ENCODE data around the gene REL. TPM values are rescaled to one million over a fixed set of nuclear protein-coding genes. Genes with fewer than 3 reads are reported as not detected.
"Not testable (repeated sequence)": the region's sequence is repeated elsewhere in the genome, so short reads cannot be mapped to it uniquely, and the experiment has no call there.

REL gene
- total RNA-seq, 1 experiment from 2014 or later = 7.3 TPM

DNA sequence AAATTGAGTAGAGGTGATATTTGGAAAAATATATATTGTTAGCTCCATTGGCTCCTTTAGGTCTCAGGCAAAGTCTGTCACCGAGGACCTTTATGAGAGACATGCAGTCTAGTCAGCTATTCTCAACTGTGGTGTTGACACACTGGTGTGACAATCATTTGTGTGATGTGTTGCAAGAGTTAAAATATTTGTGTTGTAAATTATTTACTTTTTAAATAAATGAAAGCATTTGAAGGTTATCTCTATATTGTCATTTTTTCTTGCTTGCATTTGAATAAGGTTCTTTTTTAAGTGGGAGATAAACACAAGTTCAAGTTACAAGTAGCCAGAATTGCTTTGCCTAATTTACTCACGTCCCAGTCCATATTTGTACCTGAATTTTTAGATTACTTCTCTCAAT is 4.3 kb downstream of the REL start:
- H3K27ac ChIP-seq (ENCODE audit: low read length) = no peak overlapping the region
- no peak overlapping the region for H3K9ac ChIP-seq (ENCODE audit: low read length)
- intact Hi-C loops (cut with micrococcal nuclease) = loop anchor here (5.0 kb wide), 1 partner anchor 37 kb away; no protein-coding TSS in a partner anchor
- H3K36me3 ChIP-seq (ENCODE audit: low read depth, low read length) = no peaks in the 10 kb centered on the region
- no TSS peak for BruUV-seq (replicated peaks)
- no peak overlapping the region for H3K4me2 ChIP-seq (ENCODE audit: low read length)
- H4K20me1 ChIP-seq (ENCODE audit: low read length) = peaks cover 45% of the 10 kb centered on the region
- ATAC-seq (no peak), DNase-seq (no peak)
- peaks cover 65% of the 10 kb centered on the region for H3K79me2 ChIP-seq (ENCODE audit: low read length)
- no peaks in the 10 kb centered on the region for H3K27me3 ChIP-seq (ENCODE audit: low read length)
- TF ChIP-seq, protein P1, sequence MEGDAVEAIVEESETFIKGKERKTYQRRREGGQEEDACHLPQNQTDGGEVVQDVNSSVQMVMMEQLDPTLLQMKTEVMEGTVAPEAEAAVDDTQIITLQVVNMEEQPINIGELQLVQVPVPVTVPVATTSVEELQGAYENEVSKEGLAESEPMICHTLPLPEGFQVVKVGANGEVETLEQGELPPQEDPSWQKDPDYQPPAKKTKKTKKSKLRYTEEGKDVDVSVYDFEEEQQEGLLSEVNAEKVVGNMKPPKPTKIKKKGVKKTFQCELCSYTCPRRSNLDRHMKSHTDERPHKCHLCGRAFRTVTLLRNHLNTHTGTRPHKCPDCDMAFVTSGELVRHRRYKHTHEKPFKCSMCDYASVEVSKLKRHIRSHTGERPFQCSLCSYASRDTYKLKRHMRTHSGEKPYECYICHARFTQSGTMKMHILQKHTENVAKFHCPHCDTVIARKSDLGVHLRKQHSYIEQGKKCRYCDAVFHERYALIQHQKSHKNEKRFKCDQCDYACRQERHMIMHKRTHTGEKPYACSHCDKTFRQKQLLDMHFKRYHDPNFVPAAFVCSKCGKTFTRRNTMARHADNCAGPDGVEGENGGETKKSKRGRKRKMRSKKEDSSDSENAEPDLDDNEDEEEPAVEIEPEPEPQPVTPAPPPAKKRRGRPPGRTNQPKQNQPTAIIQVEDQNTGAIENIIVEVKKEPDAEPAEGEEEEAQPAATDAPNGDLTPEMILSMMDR (conservative IDR thresholded peaks at IDR 0.05; ENCODE audit: low read depth, low read length) = no peak
- TF ChIP-seq EZH2phosphoT487 (IDR thresholded peaks at IDR 0.05; ENCODE audit: borderline replicate concordance, low read length) (no peak), EZH2 (IDR thresholded peaks at IDR 0.05; ENCODE audit: low read length, unreplicated experiment) (no peak)
- H3K9me2 ChIP-seq (replicated peaks; ENCODE audit: low read length) = no peaks in the 10 kb centered on the region
- ChIA-PET CTCF (no interaction called here), POLR2A (ENCODE audit: unreplicated experiment) (no interaction called here)
- peaks cover 9% of the 10 kb centered on the region for H3K4me1 ChIP-seq (ENCODE audit: insufficient read depth, low read length)
- no peaks in the 10 kb centered on the region for H3F3A ChIP-seq (ENCODE audit: low read length, unreplicated experiment)
- H3K4me3 ChIP-seq (ENCODE audit: low read length) = no peak overlapping the region
- no peak overlapping the region for H2AFZ ChIP-seq (ENCODE audit: low read length)
- H3K9me3 ChIP-seq (ENCODE audit: low read length) = no peaks in the 10 kb centered on the region

DNA sequence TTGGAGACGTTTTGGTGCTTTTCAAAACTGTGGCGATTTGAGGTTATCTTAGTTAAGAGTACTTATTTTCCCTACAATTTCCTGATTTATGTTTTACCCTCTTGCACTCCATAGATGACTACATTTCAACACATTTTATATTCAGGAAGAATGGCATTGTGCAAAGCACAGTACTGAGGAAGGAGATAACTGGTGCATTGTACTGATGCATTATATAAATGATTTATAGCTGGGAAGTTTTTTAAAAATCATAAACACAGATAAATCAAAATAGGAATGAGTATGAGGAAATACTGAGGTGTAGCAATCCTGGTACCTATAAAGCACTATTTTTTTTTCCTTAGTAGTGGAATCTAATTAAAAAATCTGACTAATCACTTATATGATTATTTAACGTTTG is 5.6 kb downstream of the REL start:
- Histone ChIP-seq H3K4me3 (ENCODE audit: low read length) (no peak overlapping the region), H3K4me2 (ENCODE audit: low read length) (no peak overlapping the region), H3K79me2 (ENCODE audit: low read length) (peaks cover 60% of the 10 kb centered on the region), H3F3A (ENCODE audit: low read length, unreplicated experiment) (no peaks in the 10 kb centered on the region), H3K9me2 (replicated peaks; ENCODE audit: low read length) (no peaks in the 10 kb centered on the region), H3K36me3 (ENCODE audit: low read depth, low read length) (no peaks in the 10 kb centered on the region), H2AFZ (ENCODE audit: low read length) (no peak overlapping the region), H3K27ac (ENCODE audit: low read length) (no peak overlapping the region), H3K9ac (ENCODE audit: low read length) (no peak overlapping the region), H3K4me1 (ENCODE audit: insufficient read depth, low read length) (peaks cover 9% of the 10 kb centered on the region), H4K20me1 (ENCODE audit: low read length) (peaks cover 45% of the 10 kb centered on the region), H3K9me3 (ENCODE audit: low read length) (no peaks in the 10 kb centered on the region), H3K27me3 (ENCODE audit: low read length) (no peaks in the 10 kb centered on the region)
- intact Hi-C loops (cut with micrococcal nuclease) = loop anchor here (5.0 kb wide), 1 partner anchor 35 kb away; no protein-coding TSS in a partner anchor
- TF ChIP-seq, protein P1 (conservative IDR thresholded peaks at IDR 0.05; ENCODE audit: low read depth, low read length) = no peak
- TF ChIP-seq EZH2phosphoT487 (IDR thresholded peaks at IDR 0.05; ENCODE audit: borderline replicate concordance, low read length) = no peak
- TF ChIP-seq EZH2 (IDR thresholded peaks at IDR 0.05; ENCODE audit: low read length, unreplicated experiment) = no peak
- POLR2A ChIA-PET (ENCODE audit: unreplicated experiment) = no interaction called here
- CTCF ChIA-PET = no interaction called here
- ATAC-seq = no peak
- no TSS peak for BruUV-seq (replicated peaks)
- no peak for DNase-seq

DNA sequence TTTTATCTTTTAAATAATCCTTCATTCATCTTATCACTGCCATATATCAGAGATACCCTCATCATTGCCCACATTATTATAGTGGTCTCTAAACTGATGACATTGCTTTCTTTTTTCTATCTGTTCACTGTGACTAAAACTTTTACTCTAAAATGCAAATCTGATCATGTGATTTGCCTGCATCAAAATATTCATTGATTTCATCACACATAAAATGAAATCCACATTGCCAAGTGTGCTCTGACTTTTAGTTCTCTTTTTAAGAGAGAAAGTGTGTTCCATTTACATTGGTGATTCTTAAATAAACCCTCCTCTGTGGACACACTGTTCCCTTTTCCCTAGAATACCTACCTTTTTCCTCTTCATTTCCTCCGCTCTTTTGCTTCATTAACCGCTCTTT is 7.5 kb downstream of the REL start:
- CTCF ChIA-PET = no interaction called here
- POLR2A ChIA-PET (ENCODE audit: unreplicated experiment) = no interaction called here
- Histone ChIP-seq H3F3A (ENCODE audit: low read length, unreplicated experiment) (no peaks in the 10 kb centered on the region), H3K4me2 (ENCODE audit: low read length) (no peak overlapping the region), H3K9me2 (replicated peaks; ENCODE audit: low read length) (no peaks in the 10 kb centered on the region), H3K4me1 (ENCODE audit: insufficient read depth, low read length) (peaks cover 9% of the 10 kb centered on the region; the same call in 1 of the 2 replicates), H3K9me3 (ENCODE audit: low read length) (no peaks in the 10 kb centered on the region), H3K27me3 (ENCODE audit: low read length) (no peaks in the 10 kb centered on the region), H3K27ac (ENCODE audit: low read length) (no peak overlapping the region), H3K4me3 (ENCODE audit: low read length) (no peak overlapping the region), H4K20me1 (ENCODE audit: low read length) (peaks cover 32% of the 10 kb centered on the region), H3K79me2 (ENCODE audit: low read length) (peaks cover 41% of the 10 kb centered on the region), H3K36me3 (ENCODE audit: low read depth, low read length) (no peaks in the 10 kb centered on the region), H3K9ac (ENCODE audit: low read length) (no peak overlapping the region), H2AFZ (ENCODE audit: low read length) (no peak overlapping the region)
- intact Hi-C loops (cut with micrococcal nuclease) = loop anchor here (5.0 kb wide), 1 partner anchor 33 kb away; no protein-coding TSS in a partner anchor
- no peak for ATAC-seq
- TF ChIP-seq EZH2 (IDR thresholded peaks at IDR 0.05; ENCODE audit: low read length, unreplicated experiment) = no peak
- TF ChIP-seq, protein P1 (conservative IDR thresholded peaks at IDR 0.05; ENCODE audit: low read depth, low read length) = no peak
- no peak for TF ChIP-seq EZH2phosphoT487 (IDR thresholded peaks at IDR 0.05; ENCODE audit: borderline replicate concordance, low read length)
- no TSS peak for BruUV-seq (replicated peaks)
- no peak for DNase-seq

DNA sequence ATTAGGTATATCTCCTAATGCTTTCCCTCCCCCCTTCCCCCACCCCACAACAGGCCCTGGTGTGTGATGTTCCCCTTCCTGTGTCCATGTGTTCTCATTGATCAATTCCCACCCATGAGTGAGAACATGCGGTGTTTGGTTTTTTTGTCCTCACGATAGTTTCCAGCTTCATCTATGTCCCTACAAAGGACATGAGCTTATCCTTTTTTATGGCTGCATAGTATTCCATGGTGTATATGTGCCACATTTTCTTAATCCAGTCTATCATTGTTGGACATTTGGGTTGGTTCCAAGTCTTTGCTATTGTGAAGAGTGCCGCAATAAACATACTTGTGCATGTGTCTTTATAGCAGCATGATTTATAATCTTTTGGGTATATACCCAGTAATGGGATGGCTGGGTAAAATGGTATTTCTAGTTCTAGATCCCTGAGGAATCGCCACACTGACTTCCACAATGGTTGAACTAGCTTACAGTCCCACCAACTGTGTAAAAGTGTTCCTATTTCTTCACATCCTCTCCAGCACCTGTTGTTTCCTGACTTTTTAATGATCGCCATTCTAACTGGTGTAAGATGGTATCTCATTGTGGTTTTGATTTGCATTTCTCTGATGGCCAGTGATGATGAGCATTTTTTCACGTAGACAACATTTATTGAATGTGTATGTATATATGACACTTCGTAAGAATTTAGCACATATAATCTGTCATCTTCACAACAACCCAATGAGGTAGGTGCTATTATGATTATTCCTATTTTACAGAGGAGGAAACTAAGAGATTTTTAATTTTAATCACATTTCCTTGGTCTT is 8.4 kb downstream of the REL start:
- CTCF ChIA-PET; BruUV-seq (replicated peaks); H3K36me3 ChIP-seq (ENCODE audit: low read depth, low read length); H3K4me1 ChIP-seq (ENCODE audit: insufficient read depth, low read length); H3K27me3 ChIP-seq (ENCODE audit: low read length); DNase-seq; H3F3A ChIP-seq (ENCODE audit: low read length, unreplicated experiment); H2AFZ ChIP-seq (ENCODE audit: low read length); H3K4me3 ChIP-seq (ENCODE audit: low read length); ATAC-seq; H3K9ac ChIP-seq (ENCODE audit: low read length); H3K9me2 ChIP-seq (replicated peaks; ENCODE audit: low read length); H3K9me3 ChIP-seq (ENCODE audit: low read length); H3K27ac ChIP-seq (ENCODE audit: low read length); H3K4me2 ChIP-seq (ENCODE audit: low read length); POLR2A ChIA-PET (ENCODE audit: unreplicated experiment): not testable (repeated sequence)
- intact Hi-C loops (cut with micrococcal nuclease) = loop anchor here (5.0 kb wide), 1 partner anchor 33 kb away; no protein-coding TSS in a partner anchor
- peaks cover 24% of the 10 kb centered on the region for H4K20me1 ChIP-seq (ENCODE audit: low read length)
- H3K79me2 ChIP-seq (ENCODE audit: low read length) = peaks cover 32% of the 10 kb centered on the region

Data from PC-3 (cell line).